HepG2 (cell line): ENCODE results near the gene CENATAC. TPM values are rescaled to one million over a fixed set of nuclear protein-coding genes. Genes with fewer than 3 reads are reported as not detected.

Experiments
- ERF ChIP-seq: IDR thresholded peaks from 2 replicates; pipeline ENCODE4 v1.6.1; 2018; ENCODE audit warnings: missing biosample characterization, missing genetic modification reagents
- HCFC1 ChIP-seq: fragments of 150-350 bp; IDR thresholded peaks from 2 replicates; pipeline ENCODE4 v1.6.1; 2014; ENCODE audit warnings: low read depth, low read length
- MTA1 ChIP-seq: sonication (generic); formaldehyde crosslinking; IDR thresholded peaks from 2 replicates; pipeline ENCODE4 v1.4.0; 2020; ENCODE audit warnings: missing genetic modification reagents, mild to moderate bottlenecking, borderline replicate concordance
- SRSF9 ChIP-seq: fragments of 200-400 bp; formaldehyde crosslinking; IDR thresholded peaks from 2 replicates; pipeline ENCODE4 v1.6.1; 2018; ENCODE audit warnings: borderline replicate concordance, mild to moderate bottlenecking, low read depth, low read length; ENCODE audit not compliant: insufficient read depth, poor library complexity, severe bottlenecking
- TSC22D2 ChIP-seq: sonication (generic); formaldehyde crosslinking; IDR thresholded peaks from 2 replicates; pipeline ENCODE4 v1.5.1; 2020; ENCODE audit warnings: missing genetic modification reagents, mild to moderate bottlenecking, borderline replicate concordance
- ZFP36L1 ChIP-seq: sonication (generic); formaldehyde crosslinking; IDR thresholded peaks from 2 replicates; pipeline ENCODE4 v1.8.0; 2022; ENCODE audit warnings: mild to moderate bottlenecking, missing genetic modification reagents, moderate library complexity
- ZNF207 ChIP-seq: fragments of 450-650 bp; IDR thresholded peaks from 2 replicates; pipeline ENCODE4 v1.6.1; 2016; ENCODE audit warnings: antibody characterized with exemption, borderline replicate concordance
- ZNF652 ChIP-seq: IDR thresholded peaks from 2 replicates; pipeline ENCODE4 v1.6.1; 2016; ENCODE audit warnings: low read depth, borderline replicate concordance
- polyA plus RNA-seq, 8 experiments: library from polyadenylated mRNA; depleted of rRNA in 3 of 8; stranded (reverse) in 7 of 8; unstranded in 1 of 8; fragments of >200 nt; fragmentation: Illumina TruSeq in 4 of 8; extraction: Trizol in 4 of 8; gene quantifications; 2 replicates each; pipeline versions ENCODE4 v1.2.1 to v1.2.3, GENCODE V29; 2011 to 2016; ENCODE audit warnings: low read depth in 4 of 8, missing spikeins in 1 of 8, mixed read lengths in 1 of 8; ENCODE audit not compliant: insufficient read depth in 1 of 8
- total RNA-seq, 5 experiments: library from RNA; depleted of rRNA; stranded (reverse); fragments of >200 nt; fragmentation: Illumina TruSeq; extraction: Trizol; gene quantifications; 2 replicates each; pipeline ENCODE4 v1.2.3, GENCODE V29; 2016; ENCODE audit warnings: low read depth in 1 of 5
- TF ChIP-seq, protein P1 (sequence below): sonication (generic); formaldehyde crosslinking; IDR thresholded peaks from 2 replicates; pipeline ENCODE4 v1.5.1; 2020; ENCODE audit warnings: missing genetic modification reagents, mild to moderate bottlenecking, borderline replicate concordance
- TF ChIP-seq, protein P2 (sequence below): sonication (generic); formaldehyde crosslinking; IDR thresholded peaks from 2 replicates; pipeline ENCODE4 v1.4.0; 2020; ENCODE audit warnings: missing genetic modification reagents, borderline replicate concordance
- TF ChIP-seq, protein P3 (sequence below): IDR thresholded peaks from 2 replicates; pipeline ENCODE4 v1.6.1; 2016
- TF ChIP-seq, protein P4 (sequence below): sonication (generic); formaldehyde crosslinking; IDR thresholded peaks from 2 replicates; pipeline ENCODE4 v1.5.1; 2020; ENCODE audit warnings: missing genetic modification reagents, mild to moderate bottlenecking, borderline replicate concordance
- TF ChIP-seq, protein P5 (sequence below): sonication (generic); formaldehyde crosslinking; IDR thresholded peaks from 2 replicates; pipeline ENCODE4 v1.5.0; 2020; ENCODE audit warnings: missing genetic modification reagents
- TF ChIP-seq, protein P6 (sequence below): sonication (generic); formaldehyde crosslinking; IDR thresholded peaks from 2 replicates; pipeline ENCODE4 v1.4.0; 2020; ENCODE audit warnings: missing genetic modification reagents, mild to moderate bottlenecking, borderline replicate concordance
- TF ChIP-seq, protein P7 (sequence below): sonication (generic); formaldehyde crosslinking; IDR thresholded peaks from 2 replicates; pipeline ENCODE4 v1.8.0; 2022; ENCODE audit warnings: mild to moderate bottlenecking, missing genetic modification reagents

CENATAC gene
- total and polyA plus RNA-seq, 2 of the 13 experiments (the other 11 are each of a cell fraction or from before 2014, with no cell fraction given), result 21.7 to 25.0 TPM

DNA sequence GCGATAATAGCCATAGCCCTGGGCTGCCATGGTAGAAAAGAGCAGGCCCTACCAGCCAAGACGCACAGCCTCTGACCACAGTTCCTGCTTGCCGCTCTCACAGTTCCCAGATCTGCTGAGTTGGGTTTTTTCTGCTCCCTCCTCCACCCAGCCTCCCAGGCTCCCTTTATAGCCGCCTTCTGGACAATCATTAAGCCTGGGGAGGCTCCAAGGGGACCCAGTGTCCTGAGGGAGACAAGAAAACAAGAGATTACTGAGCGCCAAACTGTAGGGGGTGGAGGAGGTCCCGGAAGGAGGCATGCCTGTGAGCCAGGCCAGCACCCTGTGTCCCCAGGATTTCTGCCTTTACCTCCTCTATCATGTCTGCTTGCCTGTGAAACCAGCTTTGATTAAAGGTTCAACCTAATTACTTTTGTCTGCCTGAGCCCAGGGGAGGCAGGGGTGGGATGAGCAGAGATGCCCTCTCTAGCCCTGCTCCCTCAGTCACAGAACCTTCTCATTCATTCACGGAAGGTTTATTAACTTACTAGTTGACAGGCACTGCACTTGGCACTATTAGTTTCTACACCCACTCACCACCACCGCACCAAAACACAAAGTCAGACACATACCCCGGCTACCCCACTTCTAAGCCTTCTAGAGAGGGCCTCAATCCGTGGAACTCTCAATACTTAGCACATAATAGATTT lies 31.5 kb downstream of the CENATAC start (continued):
- TF ChIP-seq, protein P1, sequence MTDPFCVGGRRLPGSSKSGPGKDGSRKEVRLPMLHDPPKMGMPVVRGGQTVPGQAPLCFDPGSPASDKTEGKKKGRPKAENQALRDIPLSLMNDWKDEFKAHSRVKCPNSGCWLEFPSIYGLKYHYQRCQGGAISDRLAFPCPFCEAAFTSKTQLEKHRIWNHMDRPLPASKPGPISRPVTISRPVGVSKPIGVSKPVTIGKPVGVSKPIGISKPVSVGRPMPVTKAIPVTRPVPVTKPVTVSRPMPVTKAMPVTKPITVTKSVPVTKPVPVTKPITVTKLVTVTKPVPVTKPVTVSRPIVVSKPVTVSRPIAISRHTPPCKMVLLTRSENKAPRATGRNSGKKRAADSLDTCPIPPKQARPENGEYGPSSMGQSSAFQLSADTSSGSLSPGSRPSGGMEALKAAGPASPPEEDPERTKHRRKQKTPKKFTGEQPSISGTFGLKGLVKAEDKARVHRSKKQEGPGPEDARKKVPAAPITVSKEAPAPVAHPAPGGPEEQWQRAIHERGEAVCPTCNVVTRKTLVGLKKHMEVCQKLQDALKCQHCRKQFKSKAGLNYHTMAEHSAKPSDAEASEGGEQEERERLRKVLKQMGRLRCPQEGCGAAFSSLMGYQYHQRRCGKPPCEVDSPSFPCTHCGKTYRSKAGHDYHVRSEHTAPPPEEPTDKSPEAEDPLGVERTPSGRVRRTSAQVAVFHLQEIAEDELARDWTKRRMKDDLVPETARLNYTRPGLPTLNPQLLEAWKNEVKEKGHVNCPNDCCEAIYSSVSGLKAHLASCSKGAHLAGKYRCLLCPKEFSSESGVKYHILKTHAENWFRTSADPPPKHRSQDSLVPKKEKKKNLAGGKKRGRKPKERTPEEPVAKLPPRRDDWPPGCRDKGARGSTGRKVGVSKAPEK (CRISPR knock-in tag), result no peak
- TF ChIP-seq, protein P2, sequence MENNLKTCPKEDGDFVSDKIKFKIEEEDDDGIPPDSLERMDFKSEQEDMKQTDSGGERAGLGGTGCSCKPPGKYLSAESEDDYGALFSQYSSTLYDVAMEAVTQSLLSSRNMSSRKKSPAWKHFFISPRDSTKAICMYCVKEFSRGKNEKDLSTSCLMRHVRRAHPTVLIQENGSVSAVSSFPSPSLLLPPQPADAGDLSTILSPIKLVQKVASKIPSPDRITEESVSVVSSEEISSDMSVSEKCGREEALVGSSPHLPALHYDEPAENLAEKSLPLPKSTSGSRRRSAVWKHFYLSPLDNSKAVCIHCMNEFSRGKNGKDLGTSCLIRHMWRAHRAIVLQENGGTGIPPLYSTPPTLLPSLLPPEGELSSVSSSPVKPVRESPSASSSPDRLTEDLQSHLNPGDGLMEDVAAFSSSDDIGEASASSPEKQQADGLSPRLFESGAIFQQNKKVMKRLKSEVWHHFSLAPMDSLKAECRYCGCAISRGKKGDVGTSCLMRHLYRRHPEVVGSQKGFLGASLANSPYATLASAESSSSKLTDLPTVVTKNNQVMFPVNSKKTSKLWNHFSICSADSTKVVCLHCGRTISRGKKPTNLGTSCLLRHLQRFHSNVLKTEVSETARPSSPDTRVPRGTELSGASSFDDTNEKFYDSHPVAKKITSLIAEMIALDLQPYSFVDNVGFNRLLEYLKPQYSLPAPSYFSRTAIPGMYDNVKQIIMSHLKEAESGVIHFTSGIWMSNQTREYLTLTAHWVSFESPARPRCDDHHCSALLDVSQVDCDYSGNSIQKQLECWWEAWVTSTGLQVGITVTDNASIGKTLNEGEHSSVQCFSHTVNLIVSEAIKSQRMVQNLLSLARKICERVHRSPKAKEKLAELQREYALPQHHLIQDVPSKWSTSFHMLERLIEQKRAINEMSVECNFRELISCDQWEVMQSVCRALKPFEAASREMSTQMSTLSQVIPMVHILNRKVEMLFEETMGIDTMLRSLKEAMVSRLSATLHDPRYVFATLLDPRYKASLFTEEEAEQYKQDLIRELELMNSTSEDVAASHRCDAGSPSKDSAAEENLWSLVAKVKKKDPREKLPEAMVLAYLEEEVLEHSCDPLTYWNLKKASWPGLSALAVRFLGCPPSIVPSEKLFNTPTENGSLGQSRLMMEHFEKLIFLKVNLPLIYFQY (CRISPR knock-in tag), result no peak
- TF ChIP-seq SRSF9, result no peak
- no peak for TF ChIP-seq ZFP36L1
- TF ChIP-seq ERF (CRISPR knock-in tag), result peak; percentile 68
- TF ChIP-seq, protein P3, sequence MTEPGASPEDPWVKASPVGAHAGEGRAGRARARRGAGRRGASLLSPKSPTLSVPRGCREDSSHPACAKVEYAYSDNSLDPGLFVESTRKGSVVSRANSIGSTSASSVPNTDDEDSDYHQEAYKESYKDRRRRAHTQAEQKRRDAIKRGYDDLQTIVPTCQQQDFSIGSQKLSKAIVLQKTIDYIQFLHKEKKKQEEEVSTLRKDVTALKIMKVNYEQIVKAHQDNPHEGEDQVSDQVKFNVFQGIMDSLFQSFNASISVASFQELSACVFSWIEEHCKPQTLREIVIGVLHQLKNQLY, result no peak
- TF ChIP-seq ZNF652 (CRISPR knock-in tag), result no peak
- TF ChIP-seq, protein P4, sequence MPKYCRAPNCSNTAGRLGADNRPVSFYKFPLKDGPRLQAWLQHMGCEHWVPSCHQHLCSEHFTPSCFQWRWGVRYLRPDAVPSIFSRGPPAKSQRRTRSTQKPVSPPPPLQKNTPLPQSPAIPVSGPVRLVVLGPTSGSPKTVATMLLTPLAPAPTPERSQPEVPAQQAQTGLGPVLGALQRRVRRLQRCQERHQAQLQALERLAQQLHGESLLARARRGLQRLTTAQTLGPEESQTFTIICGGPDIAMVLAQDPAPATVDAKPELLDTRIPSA (CRISPR knock-in tag), result no peak
- TF ChIP-seq, protein P5, sequence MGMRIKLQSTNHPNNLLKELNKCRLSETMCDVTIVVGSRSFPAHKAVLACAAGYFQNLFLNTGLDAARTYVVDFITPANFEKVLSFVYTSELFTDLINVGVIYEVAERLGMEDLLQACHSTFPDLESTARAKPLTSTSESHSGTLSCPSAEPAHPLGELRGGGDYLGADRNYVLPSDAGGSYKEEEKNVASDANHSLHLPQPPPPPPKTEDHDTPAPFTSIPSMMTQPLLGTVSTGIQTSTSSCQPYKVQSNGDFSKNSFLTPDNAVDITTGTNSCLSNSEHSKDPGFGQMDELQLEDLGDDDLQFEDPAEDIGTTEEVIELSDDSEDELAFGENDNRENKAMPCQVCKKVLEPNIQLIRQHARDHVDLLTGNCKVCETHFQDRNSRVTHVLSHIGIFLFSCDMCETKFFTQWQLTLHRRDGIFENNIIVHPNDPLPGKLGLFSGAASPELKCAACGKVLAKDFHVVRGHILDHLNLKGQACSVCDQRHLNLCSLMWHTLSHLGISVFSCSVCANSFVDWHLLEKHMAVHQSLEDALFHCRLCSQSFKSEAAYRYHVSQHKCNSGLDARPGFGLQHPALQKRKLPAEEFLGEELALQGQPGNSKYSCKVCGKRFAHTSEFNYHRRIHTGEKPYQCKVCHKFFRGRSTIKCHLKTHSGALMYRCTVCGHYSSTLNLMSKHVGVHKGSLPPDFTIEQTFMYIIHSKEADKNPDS (CRISPR knock-in tag), result no peak
- TF ChIP-seq HCFC1, result no peak
- no peak for TF ChIP-seq ZNF207
- TF ChIP-seq, protein P6, sequence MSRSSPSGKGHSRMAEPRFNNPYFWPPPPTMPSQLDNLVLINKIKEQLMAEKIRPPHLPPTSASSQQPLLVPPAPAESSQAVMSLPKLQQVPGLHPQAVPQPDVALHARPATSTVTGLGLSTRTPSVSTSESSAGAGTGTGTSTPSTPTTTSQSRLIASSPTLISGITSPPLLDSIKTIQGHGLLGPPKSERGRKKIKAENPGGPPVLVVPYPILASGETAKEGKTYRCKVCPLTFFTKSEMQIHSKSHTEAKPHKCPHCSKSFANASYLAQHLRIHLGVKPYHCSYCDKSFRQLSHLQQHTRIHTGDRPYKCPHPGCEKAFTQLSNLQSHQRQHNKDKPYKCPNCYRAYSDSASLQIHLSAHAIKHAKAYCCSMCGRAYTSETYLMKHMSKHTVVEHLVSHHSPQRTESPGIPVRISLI (CRISPR knock-in tag), result peak; percentile 56; the same call in 1 of the 2 replicates
- TF ChIP-seq, protein P7, sequence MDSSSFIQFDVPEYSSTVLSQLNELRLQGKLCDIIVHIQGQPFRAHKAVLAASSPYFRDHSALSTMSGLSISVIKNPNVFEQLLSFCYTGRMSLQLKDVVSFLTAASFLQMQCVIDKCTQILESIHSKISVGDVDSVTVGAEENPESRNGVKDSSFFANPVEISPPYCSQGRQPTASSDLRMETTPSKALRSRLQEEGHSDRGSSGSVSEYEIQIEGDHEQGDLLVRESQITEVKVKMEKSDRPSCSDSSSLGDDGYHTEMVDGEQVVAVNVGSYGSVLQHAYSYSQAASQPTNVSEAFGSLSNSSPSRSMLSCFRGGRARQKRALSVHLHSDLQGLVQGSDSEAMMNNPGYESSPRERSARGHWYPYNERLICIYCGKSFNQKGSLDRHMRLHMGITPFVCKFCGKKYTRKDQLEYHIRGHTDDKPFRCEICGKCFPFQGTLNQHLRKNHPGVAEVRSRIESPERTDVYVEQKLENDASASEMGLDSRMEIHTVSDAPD (CRISPR knock-in tag), result no peak
- no peak for TF ChIP-seq MTA1 (CRISPR knock-in tag)
- peak; percentile 26; the same call in 1 of the 2 replicates for TF ChIP-seq TSC22D2 (CRISPR knock-in tag)
